ENCODE data around the gene LRP1-AS.

The LRP1-AS gene

DNA sequence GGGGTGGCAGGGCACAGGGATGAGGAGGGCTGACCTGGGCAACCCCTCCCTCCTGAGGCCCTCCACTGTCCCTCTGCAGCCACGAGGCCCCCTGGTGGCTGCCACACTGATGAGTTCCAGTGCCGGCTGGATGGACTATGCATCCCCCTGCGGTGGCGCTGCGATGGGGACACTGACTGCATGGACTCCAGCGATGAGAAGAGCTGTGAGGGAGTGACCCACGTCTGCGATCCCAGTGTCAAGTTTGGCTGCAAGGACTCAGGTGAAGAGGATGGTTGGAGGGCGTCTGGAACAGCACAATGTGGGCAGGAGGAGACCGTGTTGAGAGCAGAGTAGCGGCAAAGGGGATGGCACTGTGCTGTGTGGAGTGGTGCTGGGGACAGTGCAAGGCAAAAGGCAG, 25.7 kb upstream of the LRP1-AS start:
- in situ Hi-C loops (cut with HindIII; ENCODE audit: low pct_ligation_motif_present, low sequenced_read_pairs) = no loop called here
- no peak overlapping the region for H3K4me3 ChIP-seq (ENCODE audit: low read depth, low read length)
- no peak for DNase-seq
- no peak overlapping the region for H3K27ac ChIP-seq
- no peaks in the 10 kb centered on the region for H3K27me3 ChIP-seq (replicated peaks)
- peak; percentile 80 for TF ChIP-seq CTCF (IDR thresholded peaks at IDR 0.05; ENCODE audit: low read depth, low read length, missing control alignments)
- H3K36me3 ChIP-seq (replicated peaks) = peaks cover 60% of the 10 kb centered on the region

- DNase-seq = no peak
- Histone ChIP-seq H3K27ac (no peak overlapping the region), H3K36me3 (replicated peaks) (peaks cover 60% of the 10 kb centered on the region), H3K4me3 (ENCODE audit: low read depth, low read length) (no peak overlapping the region), H3K27me3 (replicated peaks) (no peaks in the 10 kb centered on the region)
- in situ Hi-C loops (cut with HindIII; ENCODE audit: low pct_ligation_motif_present, low sequenced_read_pairs) = no loop called here
- no peak for TF ChIP-seq CTCF (IDR thresholded peaks at IDR 0.05; ENCODE audit: low read depth, low read length, missing control alignments)
Observed at GRCh38 chr12:57171668-57172067, 24.2 kb upstream of the LRP1-AS start.

DNA sequence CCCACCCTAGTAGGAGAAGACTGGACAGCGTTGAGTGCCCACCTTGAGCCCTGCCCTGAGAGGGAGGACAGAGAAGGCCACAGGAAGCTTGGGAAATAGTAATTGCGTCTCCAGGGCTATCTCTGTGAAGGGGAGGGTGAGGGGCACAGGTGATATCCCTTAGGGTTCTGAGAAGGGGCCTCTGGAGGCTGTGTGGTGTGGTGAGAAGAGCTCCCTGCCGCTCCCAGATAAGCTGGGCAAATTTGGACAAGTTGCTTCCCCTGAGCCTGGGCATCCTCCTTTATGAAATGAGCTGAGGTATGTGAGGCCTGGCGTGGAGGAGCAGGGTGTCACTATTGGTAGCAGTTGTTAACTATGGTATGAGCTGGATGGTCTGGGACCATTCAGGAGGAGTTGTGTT, 23.5 kb upstream of the LRP1-AS start:
- Histone ChIP-seq H3K36me3 (replicated peaks) (peaks cover 60% of the 10 kb centered on the region), H3K27ac (no peak overlapping the region), H3K27me3 (replicated peaks) (no peaks in the 10 kb centered on the region), H3K4me3 (ENCODE audit: low read depth, low read length) (no peak overlapping the region)
- in situ Hi-C loops (cut with HindIII; ENCODE audit: low pct_ligation_motif_present, low sequenced_read_pairs) = no loop called here
- TF ChIP-seq CTCF (IDR thresholded peaks at IDR 0.05; ENCODE audit: low read depth, low read length, missing control alignments) = no peak
- DNase-seq = no peak

GRCh38 chr12:57170408-57170807, 23.0 kb upstream of the LRP1-AS start:
- no peaks in the 10 kb centered on the region for H3K27me3 ChIP-seq (replicated peaks)
- no peak for TF ChIP-seq CTCF (IDR thresholded peaks at IDR 0.05; ENCODE audit: low read depth, low read length, missing control alignments)
- in situ Hi-C loops (cut with HindIII; ENCODE audit: low pct_ligation_motif_present, low sequenced_read_pairs) = no loop called here
- no peak for DNase-seq
- no peak overlapping the region for H3K4me3 ChIP-seq (ENCODE audit: low read depth, low read length)
- no peak overlapping the region for H3K27ac ChIP-seq
- peaks cover 59% of the 10 kb centered on the region for H3K36me3 ChIP-seq (replicated peaks)

GRCh38 chr12:57169969-57170368, 22.6 kb upstream of the LRP1-AS start:
- H3K4me3 ChIP-seq (ENCODE audit: low read depth, low read length) = no peak overlapping the region
- in situ Hi-C loops (cut with HindIII; ENCODE audit: low pct_ligation_motif_present, low sequenced_read_pairs) = no loop called here
- peaks cover 56% of the 10 kb centered on the region for H3K36me3 ChIP-seq (replicated peaks)
- DNase-seq = no peak
- TF ChIP-seq CTCF (IDR thresholded peaks at IDR 0.05; ENCODE audit: low read depth, low read length, missing control alignments) = no peak
- no peaks in the 10 kb centered on the region for H3K27me3 ChIP-seq (replicated peaks)
- H3K27ac ChIP-seq = no peak overlapping the region

DNA sequence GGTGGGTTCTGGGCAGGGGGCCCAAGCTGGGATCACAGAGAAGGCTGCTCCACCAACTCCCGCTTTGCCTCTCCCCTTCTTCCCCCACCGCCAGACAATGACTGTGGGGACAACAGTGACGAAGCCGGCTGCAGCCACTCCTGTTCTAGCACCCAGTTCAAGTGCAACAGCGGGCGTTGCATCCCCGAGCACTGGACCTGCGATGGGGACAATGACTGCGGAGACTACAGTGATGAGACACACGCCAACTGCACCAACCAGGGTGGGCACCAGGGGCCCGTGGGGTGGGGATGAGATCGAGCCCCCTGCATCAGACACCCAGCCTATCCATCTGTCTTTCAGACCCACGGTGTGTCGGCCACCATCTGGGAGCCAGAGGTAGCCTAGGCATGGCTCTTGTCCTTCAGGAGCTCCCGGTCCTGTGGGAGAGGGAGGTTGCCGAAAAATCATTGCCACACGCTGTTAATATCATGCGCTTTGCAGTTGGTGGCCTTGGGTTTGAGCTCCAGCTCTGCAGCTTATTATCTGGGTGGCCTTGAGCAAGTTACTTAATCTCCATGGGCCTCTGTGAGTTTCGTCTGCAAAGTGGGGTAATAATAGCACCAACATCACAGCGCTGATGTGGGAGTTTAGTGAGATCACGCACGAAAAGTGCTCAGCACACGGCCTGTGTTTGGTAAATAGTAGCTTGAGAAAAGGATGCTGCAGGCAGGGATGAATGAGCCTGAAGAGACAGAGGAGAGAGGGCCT, 21.8 kb upstream of the LRP1-AS start:
- Histone ChIP-seq H3K27ac (no peak overlapping the region), H3K36me3 (replicated peaks) (peaks cover 61% of the 10 kb centered on the region), H3K27me3 (replicated peaks) (no peaks in the 10 kb centered on the region), H3K4me3 (ENCODE audit: low read depth, low read length) (no peak overlapping the region)
- no peak for TF ChIP-seq CTCF (IDR thresholded peaks at IDR 0.05; ENCODE audit: low read depth, low read length, missing control alignments)
- no peak for DNase-seq
- in situ Hi-C loops (cut with HindIII; ENCODE audit: low pct_ligation_motif_present, low sequenced_read_pairs) = no loop called here
